K562 (cell line): ENCODE data around the gene KRT38. TPM values are rescaled to one million over a fixed set of nuclear protein-coding genes. Genes with fewer than 3 reads are reported as not detected.

ENCODE experiments used
- ATAC-seq: fragments of 200-7000 bp; cut with Tn5 transposase; 3 replicates; pipeline ENCODE4 v1.9.1; 2020; ENCODE audit warnings: moderate library complexity
- BruUV-seq: library from RNA; stranded (reverse); fragments of 400-500 nt; replicated peaks from 2 replicates; lab custom pipeline; 2021; lab: Mats Ljungman, UMichigan
- CTCF ChIA-PET: fragments of 300-600 bp; formaldehyde crosslinking; extraction: SDS; loops from one replicate; lab custom pipeline; 2021; ENCODE audit warnings: low intra/inter-chr PET ratio; lab: Yijun Ruan, JAX
- POLR2A ChIA-PET: fragments of 300-600, 350-650 bp; sonication (Branson Sonifier 250); formaldehyde crosslinking; extraction: SDS; loops from one replicate; lab custom pipeline; 2021; ENCODE audit warnings: antibody characterized with exemption, inconsistent platforms; lab: Yijun Ruan, JAX
- DNase-seq, 4 experiments: peaks; one replicate each; pipeline versions ENCODE4 v3.0.0 to v3.0.0-alpha.2; 2011 to 2018; ENCODE audit warnings: low spot score in 3 of 4, mixed read lengths in 3 of 4; ENCODE audit errors: extremely low read depth in 1 of 4
- FAIRE-seq: peaks from 2 replicates; lab custom pipeline; 2011; peaks lifted over from hg19 to GRCh38; lab: Jason Lieb, UNC
- H2AFZ ChIP-seq: 2 replicates; pipeline ENCODE4 v1.6.0; 2011; ENCODE audit warnings: low read depth, low read length, control low read depth, inconsistent platforms
- H3K27ac ChIP-seq: fragments of 200-600 bp; 3 replicates; pipeline ENCODE4 v1.8.0; 2011; ENCODE audit warnings: low read depth, mild to moderate bottlenecking, control low read depth, inconsistent platforms, low read length, moderate library complexity, mixed read lengths; ENCODE audit errors: extremely low read depth
- H3K27me3 ChIP-seq, 2 experiments: fragments of 300-600 bp in 1 of 2; 2 replicates in 1 of 2; 3 replicates in 1 of 2; pipeline versions ENCODE4 v1.6.0 to v1.8.0; 2011; ENCODE audit warnings: inconsistent platforms in 2 of 2, low read length in 2 of 2, mild to moderate bottlenecking in 1 of 2, mixed read lengths in 1 of 2, moderate library complexity in 1 of 2; ENCODE audit not compliant: control insufficient read depth in 2 of 2, insufficient read depth in 2 of 2
- H3K36me3 ChIP-seq: fragments of 300-600 bp; 3 replicates; pipeline ENCODE4 v1.8.0; 2011; ENCODE audit warnings: mild to moderate bottlenecking, low read length, inconsistent platforms; ENCODE audit not compliant: control insufficient read depth, insufficient read depth
- H3K4me1 ChIP-seq, 2 experiments: fragments of 200-600 bp in 1 of 2; replicated peaks in 1 of 2; 2 replicates in 1 of 2; 3 replicates in 1 of 2; pipeline versions ENCODE4 v1.5.1 to v1.8.0; 2011; ENCODE audit warnings: inconsistent platforms in 2 of 2, low read length in 2 of 2, mild to moderate bottlenecking in 1 of 2, mixed read lengths in 1 of 2, moderate library complexity in 1 of 2; ENCODE audit not compliant: control insufficient read depth in 2 of 2, insufficient read depth in 2 of 2
- H3K4me2 ChIP-seq: 2 replicates; pipeline ENCODE4 v1.6.1; 2011; ENCODE audit warnings: low read length, control low read depth, inconsistent platforms, mixed read lengths; ENCODE audit not compliant: insufficient read depth
- H3K4me3 ChIP-seq: fragments of 200-600 bp; sonication (generic), shearing (Covaris generic); 2 replicates; pipeline ENCODE4 v1.5.1; 2016; ENCODE audit warnings: control low read depth, inconsistent platforms
- H3K79me2 ChIP-seq: fragments of 200-600 bp; 3 replicates; pipeline ENCODE4 v1.8.0; 2011; ENCODE audit warnings: low read length, inconsistent platforms; ENCODE audit not compliant: control insufficient read depth, insufficient read depth
- H3K9ac ChIP-seq, 2 experiments: 2 replicates each; pipeline versions ENCODE4 v1.6.0 to v1.6.1; 2011; ENCODE audit warnings: low read depth in 2 of 2, low read length in 2 of 2, control low read depth in 1 of 2, inconsistent platforms in 1 of 2, mild to moderate bottlenecking in 1 of 2, mixed read lengths in 1 of 2; ENCODE audit not compliant: insufficient read depth in 1 of 2
- H3K9me1 ChIP-seq: one replicate; pipeline ENCODE4 v1.6.0; 2011; ENCODE audit warnings: inconsistent platforms, mild to moderate bottlenecking, low read length, moderate library complexity; ENCODE audit not compliant: control insufficient read depth, insufficient read depth
- H3K9me3 ChIP-seq: replicated peaks from 2 replicates; pipeline ENCODE4 v1.5.1; 2011; ENCODE audit warnings: low read depth, low read length, inconsistent platforms; ENCODE audit not compliant: control insufficient read depth, insufficient read depth
- H4K20me1 ChIP-seq: replicated peaks from 2 replicates; pipeline ENCODE4 v1.6.1; 2011; ENCODE audit warnings: low read length, inconsistent platforms, mixed read lengths; ENCODE audit not compliant: control insufficient read depth, insufficient read depth
- BCOR ChIP-seq: fragments of 450-650 bp; IDR thresholded peaks from 2 replicates; pipeline ENCODE4 v1.6.1; 2016
- CREM ChIP-seq: IDR thresholded peaks from 2 replicates; pipeline ENCODE4 v1.6.1; 2014; ENCODE audit warnings: antibody characterized with exemption, low read depth
- CTCF ChIP-seq, 3 experiments: IDR thresholded peaks in 2 of 3; conservative IDR thresholded peaks in 1 of 3; 2 replicates each; pipeline ENCODE4 v1.5.1; 2011 to 2012; ENCODE audit warnings: low read length in 3 of 3, mild to moderate bottlenecking in 3 of 3, control low read depth in 2 of 3, improper control_type of control experiment in 1 of 3, inconsistent platforms in 1 of 3, low read depth in 1 of 3, mixed read lengths in 1 of 3, moderate library complexity in 1 of 3; ENCODE audit not compliant: insufficient read depth in 2 of 3
- DIDO1 ChIP-seq: fragments of 450-650 bp; IDR thresholded peaks from 2 replicates; pipeline ENCODE4 v1.6.1; 2016; ENCODE audit warnings: low read depth, missing biosample characterization, missing genetic modification characterization
- FOSL1 ChIP-seq: fragments of 200-800 bp; sonication (Bioruptor generic); conservative IDR thresholded peaks from 2 replicates; pipeline ENCODE4 v1.6.1; 2016; ENCODE audit warnings: missing genetic modification characterization, missing compliant biosample characterization
- JUND ChIP-seq, 2 experiments: IDR thresholded peaks; 2 replicates in 1 of 2; 3 replicates in 1 of 2; pipeline ENCODE4 v1.6.1; 2011; ENCODE audit warnings: borderline replicate concordance in 2 of 2, low read depth in 2 of 2, low read length in 2 of 2, improper control_type of control experiment in 1 of 2, missing biosample characterization in 1 of 2, missing genetic modification characterization in 1 of 2, missing genetic modification reagents in 1 of 2
- MCM5 ChIP-seq: fragments of 450-650 bp; IDR thresholded peaks from 2 replicates; pipeline ENCODE4 v1.6.1; 2016; ENCODE audit warnings: low read depth
- SRF ChIP-seq, 2 experiments: fragments of 250-450, 450-650 bp in 1 of 2; sonication (Bioruptor Pico) in 1 of 2; sonication (generic) in 1 of 2; formaldehyde crosslinking; IDR thresholded peaks; 2 replicates each; pipeline versions ENCODE4 v1.5.0 to v1.5.1; 2020 to 2022; ENCODE audit warnings: mild to moderate bottlenecking in 1 of 2, missing genetic modification reagents in 1 of 2
- VEZF1 ChIP-seq: fragments of 200-800 bp; sonication (Bioruptor generic); IDR thresholded peaks from 2 replicates; pipeline ENCODE4 v1.6.1; 2017; ENCODE audit warnings: missing genetic modification characterization, missing compliant biosample characterization
- ZNF766 ChIP-seq: fragments of 200-800 bp; sonication (Bioruptor generic); conservative IDR thresholded peaks from 2 replicates; pipeline ENCODE4 v1.6.1; 2016; ENCODE audit warnings: missing genetic modification characterization, missing compliant biosample characterization
- WGBS: fragments of 100-300 bp; shearing (Covaris generic); methylation state at CpG from one replicate; pipeline ENCODE4 v1.1.6; 2016; ENCODE audit warnings: low coverage, mixed read lengths; ENCODE audit not compliant: insufficient coverage; ENCODE audit errors: missing lambda C conversion rate; 5-methylcytosine and 5-hydroxymethylcytosine counted together
- in situ Hi-C: fragments of 300-500 bp; cut with MboI; formaldehyde crosslinking; loops from 4 replicates; pipeline ENCODE4 v1.15.0; 2018; ENCODE audit warnings: inconsistent platforms, mixed read lengths
- intact Hi-C: fragments of 100-400 bp; cut with micrococcal nuclease; formaldehyde crosslinking; loops from 2 replicates; pipeline ENCODE4 v1.14.2; 2022
- polyA plus RNA-seq, 8 experiments: library from polyadenylated mRNA; depleted of rRNA in 4 of 8; stranded (reverse) in 5 of 8; unstranded in 3 of 8; fragments of >200 nt; fragmentation: Nextera tagmentation in 2 of 8; fragmentation: Illumina TruSeq in 1 of 8; extraction: Ambion mirVana in 2 of 8; extraction: Trizol in 1 of 8; gene quantifications; 2 replicates each; pipeline versions ENCODE4 v1.2.1 to v1.2.3, GENCODE V29; 2011 to 2014; ENCODE audit warnings: inconsistent platforms in 1 of 8, missing spikeins in 1 of 8
- total RNA-seq, 7 experiments: library from RNA; depleted of rRNA in 6 of 7; stranded (reverse); fragments of >200 nt in 6 of 7; fragmentation: Illumina TruSeq in 2 of 7; extraction: Trizol in 2 of 7; gene quantifications; 2 replicates each; pipeline versions ENCODE4 v1.2.1 to v1.2.3, GENCODE V29; 2011 to 2021; ENCODE audit warnings: low replicate concordance in 1 of 7
- TF ChIP-seq, protein P1 (sequence below), 2 experiments: fragments of 450-650 bp in 1 of 2; sonication (generic) in 1 of 2; formaldehyde crosslinking in 1 of 2; IDR thresholded peaks in 1 of 2; conservative IDR thresholded peaks in 1 of 2; 2 replicates each; pipeline versions ENCODE4 v1.6.1 to v1.8.1; 2016 to 2023; ENCODE audit warnings: mild to moderate bottlenecking in 2 of 2, moderate library complexity in 2 of 2, inconsistent platforms in 1 of 2, missing genetic modification reagents in 1 of 2
- TF ChIP-seq, protein P2 (sequence below): fragments of 250-450 bp; sonication (Bioruptor Pico); IDR thresholded peaks from 2 replicates; pipeline ENCODE4 v1.5.0; 2021

KRT38 gene
- total and polyA plus RNA-seq, 9 of the 15 experiments (the other 6 are each of a cell fraction or from before 2014, with no cell fraction given): not detected

GRCh38 chr17:41406205-41406604 is 34.6 kb downstream of the KRT38 start (continued):
- peak in 1 of 3 experiments; percentile 21; a peak in 2 of 6 replicates for TF ChIP-seq CTCF (IDR thresholded peaks at IDR 0.05 in 2 of 3, conservative IDR thresholded peaks at IDR 0.05 in 1 of 3; ENCODE audit: insufficient read depth in 2 of 3, low read depth in 1 of 3, low read length in 3 of 3)
- TF ChIP-seq, all 486 proteins: peak for 2

- H2AFZ ChIP-seq: no peak overlapping the region
- CTCF ChIA-PET: no interaction called here
- intact Hi-C loops: no loop called here
- TF ChIP-seq, protein P1, sequence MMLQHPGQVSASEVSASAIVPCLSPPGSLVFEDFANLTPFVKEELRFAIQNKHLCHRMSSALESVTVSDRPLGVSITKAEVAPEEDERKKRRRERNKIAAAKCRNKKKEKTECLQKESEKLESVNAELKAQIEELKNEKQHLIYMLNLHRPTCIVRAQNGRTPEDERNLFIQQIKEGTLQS (IDR thresholded peaks at IDR 0.05): peak; percentile 78
- TF ChIP-seq, protein P1 (CRISPR knock-in tag; conservative IDR thresholded peaks at IDR 0.05): no peak
- TF ChIP-seq MCM5: no peak
- no peak for TF ChIP-seq BCOR
- TF ChIP-seq DIDO1 (tag): no peak
- TF ChIP-seq CREM: peak; percentile 26; the same call in 1 of the 2 replicates
- TF ChIP-seq FOSL1 (tag): peak; percentile 99
- TF ChIP-seq ZNF766 (CRISPR knock-in tag): 0 out of 2 replicates have a peak, but pooled peaks have one; percentile 30
- peak in 1 of 2 experiments; percentile 36; a peak in 1 of 4 replicates for TF ChIP-seq SRF (CRISPR knock-in tag; IDR thresholded peaks at IDR 0.05)
- peak; percentile 34 for TF ChIP-seq VEZF1 (CRISPR knock-in tag)
- TF ChIP-seq JUND (IDR thresholded peaks at IDR 0.05; ENCODE audit: borderline replicate concordance, low read depth, low read length): peak; percentile 52; the same call in 1 of the 2 replicates
- peak; percentile 58; the same call in 2 of the 3 replicates for TF ChIP-seq JUND (tag; IDR thresholded peaks at IDR 0.05; ENCODE audit: borderline replicate concordance, low read depth, low read length)
- TF ChIP-seq, protein P2, sequence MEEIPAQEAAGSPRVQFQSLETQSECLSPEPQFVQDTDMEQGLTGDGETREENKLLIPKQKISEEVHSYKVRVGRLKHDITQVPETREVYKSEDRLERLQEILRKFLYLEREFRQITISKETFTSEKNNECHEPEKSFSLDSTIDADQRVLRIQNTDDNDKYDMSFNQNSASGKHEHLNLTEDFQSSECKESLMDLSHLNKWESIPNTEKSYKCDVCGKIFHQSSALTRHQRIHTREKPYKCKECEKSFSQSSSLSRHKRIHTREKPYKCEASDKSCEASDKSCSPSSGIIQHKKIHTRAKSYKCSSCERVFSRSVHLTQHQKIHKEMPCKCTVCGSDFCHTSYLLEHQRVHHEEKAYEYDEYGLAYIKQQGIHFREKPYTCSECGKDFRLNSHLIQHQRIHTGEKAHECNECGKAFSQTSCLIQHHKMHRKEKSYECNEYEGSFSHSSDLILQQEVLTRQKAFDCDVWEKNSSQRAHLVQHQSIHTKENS (CRISPR knock-in tag): no peak
Measured at GRCh38 chr17:41404024-41404671, 36.6 kb downstream of the KRT38 start.

More at GRCh38 chr17:41404024-41404671, 36.6 kb downstream of the KRT38 start:
- BruUV-seq: no TSS peak
- Histone ChIP-seq H3K27me3 (peaks cover 3 to 50% of the 10 kb centered on the region in 2 experiments; a peak in 3 of 5 replicates), H3K79me2 (no peaks in the 10 kb centered on the region), H3K4me1 (no peaks in the 10 kb centered on the region), H3K9me1 (no peaks in the 10 kb centered on the region), H3K27ac (no peak overlapping the region), H4K20me1 (no peaks in the 10 kb centered on the region; the same call in 1 of the 2 replicates), H3K9me3 (no peaks in the 10 kb centered on the region), H3K4me2 (no peak overlapping the region), H3K4me3 (no peak overlapping the region), H3K9ac (no peak overlapping the region), H3K36me3 (no peaks in the 10 kb centered on the region)
- FAIRE-seq: no peak
- in situ Hi-C loops: no loop called here
- ATAC-seq: no peak
- under 1% methylated on average over 7 of the region's 7 CpGs for WGBS
- DNase-seq: peak in 1 of 4 experiments; percentile 18
- POLR2A ChIA-PET: interaction anchor here (0.6 to 1.9 kb wide), 4 partner anchors 12 to 335 kb away, joined by 3 to 5 read pairs (median 4); no protein-coding TSS in a partner anchor
